Trophoblast cell (in vitro differentiated cells and primary cell): Measurements from ENCODE around the gene POLR3E.

ENCODE experiments used
- DNase-seq, 2 donors: peaks; one replicate each; pipeline ENCODE4 v3.0.0-alpha.2; 2016
- H2AFZ ChIP-seq: 2 replicates; pipeline ENCODE4 v1.6.1; 2013; ENCODE audit warnings: low read length, moderate library complexity, mild to moderate bottlenecking; ENCODE audit not compliant: insufficient read depth, poor library complexity
- H2AK5ac ChIP-seq: 2 replicates; pipeline ENCODE4 v1.6.1; 2013; ENCODE audit warnings: mild to moderate bottlenecking, low read length
- H2BK120ac ChIP-seq: 2 replicates; pipeline ENCODE4 v1.6.1; 2013; ENCODE audit warnings: low read length, mild to moderate bottlenecking, moderate library complexity; ENCODE audit not compliant: insufficient read depth, poor library complexity
- H2BK12ac ChIP-seq: 2 replicates; pipeline ENCODE4 v1.6.1; 2013; ENCODE audit warnings: mild to moderate bottlenecking, low read length, moderate library complexity
- H2BK5ac ChIP-seq: 2 replicates; pipeline ENCODE4 v1.6.1; 2013; ENCODE audit warnings: low read length, low read depth, moderate library complexity, mild to moderate bottlenecking; ENCODE audit not compliant: poor library complexity
- H3K14ac ChIP-seq: 2 replicates; pipeline ENCODE4 v1.6.1; 2013; ENCODE audit warnings: mild to moderate bottlenecking, low read length
- H3K18ac ChIP-seq: 2 replicates; pipeline ENCODE4 v1.6.1; 2013; ENCODE audit warnings: mild to moderate bottlenecking, low read length
- H3K23ac ChIP-seq: 2 replicates; pipeline ENCODE4 v1.6.1; 2013; ENCODE audit warnings: low read length
- H3K27ac ChIP-seq: 2 replicates; pipeline ENCODE4 v1.5.1; 2013; ENCODE audit warnings: low read depth, mild to moderate bottlenecking, inconsistent platforms, low read length, moderate library complexity
- H3K27me3 ChIP-seq: 2 replicates; pipeline ENCODE4 v1.6.1; 2013; ENCODE audit warnings: inconsistent platforms, mild to moderate bottlenecking, low read length, moderate library complexity; ENCODE audit not compliant: insufficient read depth
- H3K36me3 ChIP-seq, 2 experiments: 1 replicate in 1 of 2; 2 replicates in 1 of 2; pipeline ENCODE4 v1.6.1; 2013; ENCODE audit warnings: low read length in 2 of 2, mild to moderate bottlenecking in 2 of 2, moderate library complexity in 1 of 2; ENCODE audit not compliant: insufficient read depth in 2 of 2, control insufficient read depth in 1 of 2
- H3K4ac ChIP-seq: 2 replicates; pipeline ENCODE4 v1.6.1; 2013; ENCODE audit warnings: low read depth, mild to moderate bottlenecking, low read length, moderate library complexity
- H3K4me1 ChIP-seq, 2 experiments: 1 replicate in 1 of 2; 2 replicates in 1 of 2; pipeline ENCODE4 v1.6.1; 2013; ENCODE audit warnings: low read length in 2 of 2, mild to moderate bottlenecking in 2 of 2, moderate library complexity in 1 of 2; ENCODE audit not compliant: insufficient read depth in 2 of 2, control insufficient read depth in 1 of 2
- H3K4me2 ChIP-seq: 2 replicates; pipeline ENCODE4 v1.6.1; 2013; ENCODE audit warnings: inconsistent platforms, mild to moderate bottlenecking, low read length, moderate library complexity
- H3K4me3 ChIP-seq: 2 replicates; pipeline ENCODE4 v1.5.1; 2013; ENCODE audit warnings: mild to moderate bottlenecking, low read depth, low read length, inconsistent platforms
- H3K79me1 ChIP-seq: one replicate; pipeline ENCODE4 v1.6.1; 2013; ENCODE audit warnings: low read length
- H3K79me2 ChIP-seq: 2 replicates; pipeline ENCODE4 v1.6.1; 2013; ENCODE audit warnings: low read length, mild to moderate bottlenecking; ENCODE audit not compliant: control insufficient read depth, insufficient read depth, poor library complexity
- H3K9ac ChIP-seq: 2 replicates; pipeline ENCODE4 v1.6.1; 2013; ENCODE audit warnings: mild to moderate bottlenecking, low read length
- H3K9me3 ChIP-seq: 2 replicates; pipeline ENCODE4 v1.6.1; 2013; ENCODE audit warnings: low read depth, mild to moderate bottlenecking, control low read depth, inconsistent platforms, low read length; ENCODE audit not compliant: insufficient read depth
- H4K12ac ChIP-seq: 2 replicates; pipeline ENCODE4 v1.6.1; 2013; ENCODE audit warnings: low read depth, mild to moderate bottlenecking, low read length, moderate library complexity
- H4K8ac ChIP-seq: 2 replicates; pipeline ENCODE4 v1.6.1; 2013; ENCODE audit warnings: low read depth, mild to moderate bottlenecking, low read length, moderate library complexity
- H4K91ac ChIP-seq: one replicate; pipeline ENCODE4 v1.6.1; 2013; ENCODE audit warnings: low read depth, mild to moderate bottlenecking, low read length, moderate library complexity
- WGBS: extraction: QIAGEN DNeasy Blood & Tissue Kit; methylation state at CpG from one replicate; pipeline ENCODE4 v1.1.7; 2013; ENCODE audit warnings: missing lambda C conversion rate; ENCODE audit not compliant: insufficient read length, insufficient coverage; ENCODE audit errors: extremely low coverage; 5-methylcytosine and 5-hydroxymethylcytosine counted together

POLR3E gene

GRCh38 chr16:22375963-22376640, 78.9 kb downstream of the POLR3E start:
- Histone ChIP-seq H3K79me1 (peaks cover 14% of the 10 kb centered on the region), H3K36me3 (peaks cover 0 to 2% of the 10 kb centered on the region in 2 experiments), H3K14ac (no peak overlapping the region), H2AFZ (no peak overlapping the region), H3K23ac (no peak overlapping the region), H3K4ac (no peak overlapping the region), H3K4me1 (peaks cover 2 to 13% of the 10 kb centered on the region in 2 experiments), H3K18ac (no peak overlapping the region), H2AK5ac (no peak overlapping the region), H4K12ac (no peak overlapping the region), H3K4me3 (no peak overlapping the region), H3K9me3 (no peaks in the 10 kb centered on the region), H2BK12ac (no peak overlapping the region), H3K4me2 (no peak overlapping the region), H3K9ac (no peak overlapping the region), H4K91ac (no peak overlapping the region), H2BK120ac (no peak overlapping the region), H4K8ac (no peak overlapping the region), H3K27ac (no peak overlapping the region), H3K27me3 (no peaks in the 10 kb centered on the region), H3K79me2 (peaks cover 13% of the 10 kb centered on the region), H2BK5ac (no peak overlapping the region)
- no CpG with 5 or more reads among the region's 8 CpGs for WGBS
- no peak for DNase-seq

DNA sequence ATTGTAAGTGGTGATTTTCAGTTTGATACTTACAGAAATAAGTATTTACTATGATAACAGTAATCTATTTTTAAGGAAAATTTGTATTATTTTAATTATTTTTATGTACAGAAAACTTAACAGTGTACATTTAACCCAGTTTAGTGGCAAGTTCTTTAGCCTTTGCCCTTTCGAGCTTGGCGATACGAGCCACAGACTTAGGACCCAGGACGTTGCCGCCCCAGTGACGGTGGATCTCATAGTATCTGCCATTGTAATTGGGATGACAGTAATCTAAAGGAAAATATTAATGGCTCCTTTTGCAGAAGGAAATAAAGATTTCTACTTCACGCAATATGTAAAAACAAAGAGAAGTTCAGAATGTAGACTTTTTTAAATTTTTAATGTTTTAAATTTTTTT, 82.4 kb downstream of the POLR3E start:
- no peaks in the 10 kb centered on the region for H3K9me3 ChIP-seq
- no peak overlapping the region for H2BK5ac ChIP-seq
- H4K91ac ChIP-seq, result no peak overlapping the region
- no peak overlapping the region for H3K18ac ChIP-seq
- H4K12ac ChIP-seq, result no peak overlapping the region
- H2AFZ ChIP-seq, result no peak overlapping the region
- H3K36me3 ChIP-seq, result peaks cover 0 to 1% of the 10 kb centered on the region in 2 experiments
- H3K14ac ChIP-seq, result no peak overlapping the region
- no peak overlapping the region for H4K8ac ChIP-seq
- no peak overlapping the region for H3K9ac ChIP-seq
- H2BK120ac ChIP-seq, result no peak overlapping the region
- H3K23ac ChIP-seq, result no peak overlapping the region
- H3K79me2 ChIP-seq, result peaks cover 2% of the 10 kb centered on the region
- H3K4ac ChIP-seq, result no peak overlapping the region
- H3K4me1 ChIP-seq, result peaks cover 0 to 3% of the 10 kb centered on the region in 2 experiments
- no peak overlapping the region for H3K4me2 ChIP-seq
- H3K27me3 ChIP-seq, result no peaks in the 10 kb centered on the region
- no peak for DNase-seq
- no peak overlapping the region for H3K27ac ChIP-seq
- no peak overlapping the region for H2BK12ac ChIP-seq
- no peak overlapping the region for H2AK5ac ChIP-seq
- WGBS, result no CpG with 5 or more reads among the region's 7 CpGs
- H3K4me3 ChIP-seq, result no peak overlapping the region
- peaks cover 6% of the 10 kb centered on the region for H3K79me1 ChIP-seq

- Histone ChIP-seq H2AFZ (no peak overlapping the region), H3K79me1 (no peaks in the 10 kb centered on the region), H2BK5ac (no peak overlapping the region), H3K27ac (no peak overlapping the region), H3K4ac (no peak overlapping the region), H4K91ac (no peak overlapping the region), H2AK5ac (no peak overlapping the region), H3K9me3 (no peaks in the 10 kb centered on the region), H3K4me2 (no peak overlapping the region), H3K36me3 (peaks cover 0 to 1% of the 10 kb centered on the region in 2 experiments), H2BK12ac (no peak overlapping the region), H3K4me1 (no peaks in the 10 kb centered on the region), H3K23ac (no peak overlapping the region), H3K4me3 (no peak overlapping the region), H3K27me3 (no peaks in the 10 kb centered on the region), H2BK120ac (no peak overlapping the region), H3K18ac (no peak overlapping the region), H3K14ac (no peak overlapping the region), H3K79me2 (no peaks in the 10 kb centered on the region), H4K8ac (no peak overlapping the region), H4K12ac (no peak overlapping the region), H3K9ac (no peak overlapping the region)
- no CpG with 5 or more reads among the region's 1 CpG for WGBS
- no peak for DNase-seq
Observed at GRCh38 chr16:22380529-22380928, 83.3 kb downstream of the POLR3E start.

GRCh38 chr16:22381392-22381791, 84.2 kb downstream of the POLR3E start:
- H3K79me1 ChIP-seq, result no peaks in the 10 kb centered on the region
- H2BK12ac ChIP-seq, result no peak overlapping the region
- no peak overlapping the region for H2AK5ac ChIP-seq
- H3K27ac ChIP-seq, result no peak overlapping the region
- H3K23ac ChIP-seq, result no peak overlapping the region
- no peaks in the 10 kb centered on the region for H3K27me3 ChIP-seq
- H3K4me2 ChIP-seq, result no peak overlapping the region
- H4K12ac ChIP-seq, result no peak overlapping the region
- no peak overlapping the region for H4K8ac ChIP-seq
- H4K91ac ChIP-seq, result no peak overlapping the region
- H2AFZ ChIP-seq, result no peak overlapping the region
- no peak overlapping the region for H2BK5ac ChIP-seq
- no peak overlapping the region for H3K14ac ChIP-seq
- no peaks in the 10 kb centered on the region for H3K9me3 ChIP-seq
- H2BK120ac ChIP-seq, result no peak overlapping the region
- no peak overlapping the region for H3K4me3 ChIP-seq
- no peaks in the 10 kb centered on the region for H3K79me2 ChIP-seq
- no peak overlapping the region for H3K18ac ChIP-seq
- H3K4me1 ChIP-seq, result no peaks in the 10 kb centered on the region
- DNase-seq, result no peak
- peaks cover 0 to 1% of the 10 kb centered on the region in 2 experiments for H3K36me3 ChIP-seq
- H3K4ac ChIP-seq, result no peak overlapping the region
- H3K9ac ChIP-seq, result no peak overlapping the region
